Lower leg skin (tissue), 3 donors: ENCODE results near the gene POTEJ.
"Not testable (repeated sequence)": the region's sequence is repeated elsewhere in the genome, so short reads cannot be mapped to it uniquely, and the experiment has no call there.

Experiments
- POLR2A ChIP-seq, 2 donors: fragments of 450-650 bp; IDR thresholded peaks; one replicate each; pipeline ENCODE4 v1.6.1; 2016 to 2017; ENCODE audit warnings: antibody characterized with exemption in 2 of 2, mild to moderate bottlenecking in 1 of 2, moderate library complexity in 1 of 2
- TF ChIP-seq, protein P1 (sequence below), 3 donors: fragments of 450-650 bp; IDR thresholded peaks; one replicate each; pipeline ENCODE4 v1.5.1; 2016; ENCODE audit warnings: antibody characterized with exemption in 3 of 3, mild to moderate bottlenecking in 3 of 3, moderate library complexity in 2 of 3

DNA sequence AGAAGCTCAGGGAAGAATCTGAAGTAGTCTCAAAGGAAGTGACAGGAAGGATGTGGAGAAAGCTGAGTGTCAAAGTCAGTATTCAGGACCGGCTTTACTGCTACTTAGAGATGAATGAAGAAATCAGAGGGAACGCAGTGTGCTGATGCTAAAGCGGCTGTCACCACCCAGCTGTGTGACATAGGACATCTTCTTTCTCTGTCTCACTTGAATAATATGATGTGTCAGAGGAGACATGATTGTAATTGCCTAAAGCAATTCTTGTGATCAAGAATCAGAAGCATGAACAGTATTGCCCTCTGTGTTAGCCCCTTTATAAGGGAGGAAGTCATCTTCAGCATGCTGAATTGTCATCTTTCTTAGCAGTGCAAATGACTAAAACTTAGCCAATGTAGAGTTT is 92.0 kb downstream of the POTEJ start:
- TF ChIP-seq, protein P1, sequence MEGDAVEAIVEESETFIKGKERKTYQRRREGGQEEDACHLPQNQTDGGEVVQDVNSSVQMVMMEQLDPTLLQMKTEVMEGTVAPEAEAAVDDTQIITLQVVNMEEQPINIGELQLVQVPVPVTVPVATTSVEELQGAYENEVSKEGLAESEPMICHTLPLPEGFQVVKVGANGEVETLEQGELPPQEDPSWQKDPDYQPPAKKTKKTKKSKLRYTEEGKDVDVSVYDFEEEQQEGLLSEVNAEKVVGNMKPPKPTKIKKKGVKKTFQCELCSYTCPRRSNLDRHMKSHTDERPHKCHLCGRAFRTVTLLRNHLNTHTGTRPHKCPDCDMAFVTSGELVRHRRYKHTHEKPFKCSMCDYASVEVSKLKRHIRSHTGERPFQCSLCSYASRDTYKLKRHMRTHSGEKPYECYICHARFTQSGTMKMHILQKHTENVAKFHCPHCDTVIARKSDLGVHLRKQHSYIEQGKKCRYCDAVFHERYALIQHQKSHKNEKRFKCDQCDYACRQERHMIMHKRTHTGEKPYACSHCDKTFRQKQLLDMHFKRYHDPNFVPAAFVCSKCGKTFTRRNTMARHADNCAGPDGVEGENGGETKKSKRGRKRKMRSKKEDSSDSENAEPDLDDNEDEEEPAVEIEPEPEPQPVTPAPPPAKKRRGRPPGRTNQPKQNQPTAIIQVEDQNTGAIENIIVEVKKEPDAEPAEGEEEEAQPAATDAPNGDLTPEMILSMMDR (IDR thresholded peaks at IDR 0.05), result not testable (repeated sequence)
- not testable (repeated sequence) for TF ChIP-seq POLR2A (IDR thresholded peaks at IDR 0.05)
